ENCODE data around the gene SECTM1. TPM values are rescaled to one million over a fixed set of nuclear protein-coding genes. Genes with fewer than 3 reads are reported as not detected.
"Not testable (repeated sequence)": the region's sequence is repeated elsewhere in the genome, so short reads cannot be mapped to it uniquely, and the experiment has no call there.

SECTM1 gene
- polyA plus RNA-seq, 2 of the 4 experiments (the other 2 are of a cell fraction) = 0.22 to 2.0 TPM

DNA sequence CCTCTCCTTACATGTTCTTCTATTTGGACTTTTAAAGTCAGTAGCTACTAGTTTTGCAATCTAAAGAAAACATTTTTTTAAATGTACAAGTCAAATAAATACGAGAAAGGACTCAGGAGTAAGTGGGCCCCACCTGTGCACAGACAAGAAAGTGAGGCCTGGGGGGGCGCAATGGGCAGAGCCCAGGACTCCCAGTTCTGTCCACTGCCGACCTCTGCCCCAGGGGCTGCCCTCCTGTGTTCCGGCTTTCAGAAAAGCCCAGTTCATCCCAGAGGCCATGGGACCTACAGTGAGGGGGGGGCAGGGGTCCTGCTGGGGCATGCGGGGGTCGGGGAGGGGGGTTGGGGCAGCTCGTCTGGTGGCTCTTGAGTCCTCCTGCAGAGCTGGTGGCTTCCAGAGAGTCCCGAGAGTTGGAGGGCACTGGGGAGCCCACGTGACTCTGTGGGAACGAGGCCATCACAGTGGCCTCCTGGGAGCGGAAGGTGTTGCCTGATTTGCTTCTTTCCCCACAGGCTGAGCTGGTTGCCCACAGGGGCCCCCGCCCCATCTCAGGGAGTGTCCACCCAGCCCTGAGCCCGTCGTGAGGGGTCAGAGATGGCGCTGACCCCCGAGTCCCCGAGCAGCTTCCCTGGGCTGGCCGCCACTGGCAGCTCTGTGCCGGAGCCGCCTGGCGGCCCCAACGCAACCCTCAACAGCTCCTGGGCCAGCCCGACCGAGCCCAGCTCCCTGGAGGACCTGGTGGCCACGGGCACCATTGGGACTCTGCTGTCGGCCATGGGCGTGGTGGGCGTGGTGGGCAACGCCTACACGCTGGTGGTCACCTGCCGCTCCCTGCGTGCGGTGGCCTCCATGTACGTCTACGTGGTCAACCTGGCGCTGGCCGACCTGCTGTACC, 40.4 kb upstream of the SECTM1 start:
- Histone ChIP-seq H3K27ac (no peak overlapping the region), H3K4me2 (no peak overlapping the region), H3K4me3 (no peak overlapping the region), H3K4me1 (peaks cover 8% of the 10 kb centered on the region; the same call in 1 of the 3 replicates), H3K9me3 (no peaks in the 10 kb centered on the region)
- 71% methylated on average over 29 of the region's 37 CpGs for WGBS (ENCODE audit: missing lambda C conversion rate)
- no peak for DNase-seq (ENCODE audit: low read depth in 1 of 2, low spot score in 1 of 2)
- TF ChIP-seq CTCF (IDR thresholded peaks at IDR 0.05) = no peak
- TF ChIP-seq SREBF2 (IDR thresholded peaks at IDR 0.05) = no peak
- TF ChIP-seq EHF (CRISPR knock-in tag; IDR thresholded peaks at IDR 0.05) = no peak
- no peak for TF ChIP-seq HOXB5 (CRISPR knock-in tag; IDR thresholded peaks at IDR 0.05)
- TF ChIP-seq NR3C1 (IDR thresholded peaks at IDR 0.05) = no peak
- TF ChIP-seq BHLHE40 (IDR thresholded peaks at IDR 0.05; ENCODE audit: low read depth, low read length) = no peak
- no peak for TF ChIP-seq ZC3H11A (IDR thresholded peaks at IDR 0.05)
- no peak for TF ChIP-seq TFCP2L1 (CRISPR knock-in tag; IDR thresholded peaks at IDR 0.05)
- no peak for TF ChIP-seq REST (IDR thresholded peaks at IDR 0.05)
- TF ChIP-seq E2F6 (IDR thresholded peaks at IDR 0.05; ENCODE audit: borderline replicate concordance, low read depth) = no peak
- TF ChIP-seq CBX8 (IDR thresholded peaks at IDR 0.05) = no peak
- TF ChIP-seq JUNB (IDR thresholded peaks at IDR 0.05) = no peak
- TF ChIP-seq HOXA7 (CRISPR knock-in tag; IDR thresholded peaks at IDR 0.05) = no peak
- TF ChIP-seq, protein P1, sequence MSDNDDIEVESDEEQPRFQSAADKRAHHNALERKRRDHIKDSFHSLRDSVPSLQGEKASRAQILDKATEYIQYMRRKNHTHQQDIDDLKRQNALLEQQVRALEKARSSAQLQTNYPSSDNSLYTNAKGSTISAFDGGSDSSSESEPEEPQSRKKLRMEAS (IDR thresholded peaks at IDR 0.05) = no peak
- no peak for TF ChIP-seq EP300 (IDR thresholded peaks at IDR 0.05)
- TF ChIP-seq, protein P2, sequence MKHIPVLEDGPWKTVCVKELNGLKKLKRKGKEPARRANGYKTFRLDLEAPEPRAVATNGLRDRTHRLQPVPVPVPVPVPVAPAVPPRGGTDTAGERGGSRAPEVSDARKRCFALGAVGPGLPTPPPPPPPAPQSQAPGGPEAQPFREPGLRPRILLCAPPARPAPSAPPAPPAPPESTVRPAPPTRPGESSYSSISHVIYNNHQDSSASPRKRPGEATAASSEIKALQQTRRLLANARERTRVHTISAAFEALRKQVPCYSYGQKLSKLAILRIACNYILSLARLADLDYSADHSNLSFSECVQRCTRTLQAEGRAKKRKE (CRISPR knock-in tag; IDR thresholded peaks at IDR 0.05; ENCODE audit: low read depth) = no peak
- TF ChIP-seq HOXB13 (CRISPR knock-in tag; IDR thresholded peaks at IDR 0.05; ENCODE audit: low read depth) = no peak
- no peak for TF ChIP-seq FOSB (CRISPR knock-in tag; IDR thresholded peaks at IDR 0.05)
- no peak for TF ChIP-seq HES2 (IDR thresholded peaks at IDR 0.05)
- TF ChIP-seq, protein P3, sequence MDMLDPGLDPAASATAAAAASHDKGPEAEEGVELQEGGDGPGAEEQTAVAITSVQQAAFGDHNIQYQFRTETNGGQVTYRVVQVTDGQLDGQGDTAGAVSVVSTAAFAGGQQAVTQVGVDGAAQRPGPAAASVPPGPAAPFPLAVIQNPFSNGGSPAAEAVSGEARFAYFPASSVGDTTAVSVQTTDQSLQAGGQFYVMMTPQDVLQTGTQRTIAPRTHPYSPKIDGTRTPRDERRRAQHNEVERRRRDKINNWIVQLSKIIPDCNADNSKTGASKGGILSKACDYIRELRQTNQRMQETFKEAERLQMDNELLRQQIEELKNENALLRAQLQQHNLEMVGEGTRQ (IDR thresholded peaks at IDR 0.05) = no peak
- POLR2A ChIA-PET = no interaction called here
- CTCF ChIA-PET = interaction anchor here (1.2 to 5.4 kb wide), 3 partner anchors 23 to 52 kb away, joined by 4 to 45 read pairs (median 10); no protein-coding TSS in a partner anchor
- no peak for FAIRE-seq
- ATAC-seq = no peak

GRCh38 chr17:82373072-82373452, 39.5 kb upstream of the SECTM1 start:
- H3K9me3 ChIP-seq; H3K4me1 ChIP-seq; H3K27ac ChIP-seq; ATAC-seq; H3K4me2 ChIP-seq; H3K4me3 ChIP-seq; DNase-seq (ENCODE audit: low read depth in 1 of 2, low spot score in 1 of 2); POLR2A ChIA-PET; FAIRE-seq: not testable (repeated sequence)
- CTCF ChIA-PET = interaction anchor here (1.0 to 5.4 kb wide), 5 partner anchors 11 to 51 kb away, joined by 3 to 45 read pairs (median 8); no protein-coding TSS in a partner anchor
- WGBS (ENCODE audit: missing lambda C conversion rate) = 91% methylated on average over 10 of the region's 10 CpGs
